Spleen (tissue), 11 donors: ENCODE data around the gene SRGN. TPM values are rescaled to one million over a fixed set of nuclear protein-coding genes. Genes with fewer than 3 reads are reported as not detected.
A peak's percentile ranks its signal among the peaks of the same experiment; 100 is the strongest.
"Not testable (repeated sequence)": the region's sequence is repeated elsewhere in the genome, so short reads cannot be mapped to it uniquely, and the experiment has no call there.

Experiments used
- DNase-seq: peaks from one replicate; pipeline ENCODE4 v3.0.0-alpha.2; 2020
- H3K27ac ChIP-seq, 8 donors: fragments of 200-600 bp; sonication (generic) in 7 of 8; 1 replicate in 4 of 8; 2 replicates in 4 of 8; pipeline versions ENCODE4 v1.5.0 to v1.8.0; 2016 to 2021; ENCODE audit warnings: inconsistent platforms in 4 of 8, mild to moderate bottlenecking in 4 of 8, moderate library complexity in 1 of 8
- H3K27me3 ChIP-seq, 7 donors: fragments of 200-600 bp; sonication (generic) in 6 of 7; replicated peaks in 1 of 7; 1 replicate in 4 of 7; 2 replicates in 3 of 7; pipeline versions ENCODE4 v1.5.0 to v1.8.0; 2016 to 2021; ENCODE audit warnings: inconsistent platforms in 3 of 7, mild to moderate bottlenecking in 1 of 7
- H3K36me3 ChIP-seq, 6 donors: fragments of 200-600 bp; sonication (generic) in 5 of 6; 1 replicate in 4 of 6; 2 replicates in 2 of 6; pipeline versions ENCODE4 v1.5.0 to v1.8.0; 2016 to 2021; ENCODE audit warnings: inconsistent platforms in 2 of 6
- H3K4me1 ChIP-seq, 6 donors: fragments of 200-600 bp; sonication (generic) in 5 of 6; 1 replicate in 3 of 6; 2 replicates in 3 of 6; pipeline versions ENCODE4 v1.5.0 to v1.8.0; 2016 to 2021; ENCODE audit warnings: inconsistent platforms in 3 of 6
- H3K4me3 ChIP-seq, 8 donors: fragments of 200-600 bp; sonication (generic) in 7 of 8; 1 replicate in 4 of 8; 2 replicates in 4 of 8; pipeline versions ENCODE4 v1.5.0 to v1.8.0; 2016 to 2021; ENCODE audit warnings: inconsistent platforms in 4 of 8, mild to moderate bottlenecking in 4 of 8, moderate library complexity in 2 of 8
- H3K9me3 ChIP-seq, 8 donors: fragments of 200-600 bp; sonication (generic) in 7 of 8; 1 replicate in 4 of 8; 2 replicates in 4 of 8; pipeline versions ENCODE4 v1.5.0 to v1.8.0; 2016 to 2021; ENCODE audit warnings: inconsistent platforms in 4 of 8
- POLR2A ChIP-seq, 3 donors: fragments of 450-650 bp; IDR thresholded peaks; one replicate each; pipeline ENCODE4 v1.5.1; 2017; ENCODE audit warnings: antibody characterized with exemption in 3 of 3, mild to moderate bottlenecking in 1 of 3
- POLR2AphosphoS5 ChIP-seq, 3 donors: sonication (generic); formaldehyde crosslinking; IDR thresholded peaks; one replicate each; pipeline ENCODE4 v1.5.1; 2017; ENCODE audit warnings: antibody characterized with exemption in 3 of 3
- WGBS, 5 donors: extraction: QIAGEN DNeasy Blood & Tissue Kit in 3 of 5; methylation state at CpG; one replicate each; pipeline versions ENCODE4 v1.1.5 to v1.1.7; 2013 to 2018; 5-methylcytosine and 5-hydroxymethylcytosine counted together
- intact Hi-C: fragments of 100-400 bp; cut with DNase I; formaldehyde crosslinking; loops from one replicate; pipeline ENCODE4 v1.15.0; 2023; ENCODE audit warnings: low total_unique reads
- polyA plus RNA-seq, 3 donors: library from polyadenylated mRNA; stranded (reverse); fragments of 200-250 nt; gene quantifications; one replicate each; pipeline ENCODE4 v1.2.1, GENCODE V29; 2013
- total RNA-seq, 7 donors: library from RNA; depleted of rRNA in 3 of 7; stranded (reverse); fragments of >200 nt in 3 of 7; fragmentation: NEBNext Ultra II Directional in 4 of 7; extraction: Animal tissue kit (Norgen Biotek cat#: 25700) in 4 of 7; gene quantifications; one replicate each; pipeline versions ENCODE4 v1.1.0 to v1.2.1, GENCODE V29; 2016 to 2021
- TF ChIP-seq, protein P1 (sequence below), 11 experiments: fragments of 200-600 bp in 7 of 11; fragments of 450-650 bp in 4 of 11; sonication (generic) in 4 of 11; IDR thresholded peaks in 8 of 11; conservative IDR thresholded peaks in 3 of 11; 1 replicate in 7 of 11; 2 replicates in 4 of 11; pipeline versions ENCODE4 v1.4.0 to v1.8.0; 2016 to 2021; ENCODE audit warnings: antibody characterized with exemption in 11 of 11, inconsistent platforms in 4 of 11, mild to moderate bottlenecking in 1 of 11
- donor health status: healthy with polysubstance abuse.
- donor health status: DM: no; HTN: no; CAD: no; lungs with moderate emphysema.
- donor health status: DM: no; HTN: no; CAD: no.
- donor health status: Bipolar disorder and iron deficiency.
- donor health status: healthy.
- donor health status: DM: no; HTN: no; CAD: no.
- donor health status: DM: yes; HTN: yes; CAD: no.

Gene SRGN
- total and polyA plus RNA-seq, 10 donors, result 123 to 1,009 (median 505) TPM

DNA sequence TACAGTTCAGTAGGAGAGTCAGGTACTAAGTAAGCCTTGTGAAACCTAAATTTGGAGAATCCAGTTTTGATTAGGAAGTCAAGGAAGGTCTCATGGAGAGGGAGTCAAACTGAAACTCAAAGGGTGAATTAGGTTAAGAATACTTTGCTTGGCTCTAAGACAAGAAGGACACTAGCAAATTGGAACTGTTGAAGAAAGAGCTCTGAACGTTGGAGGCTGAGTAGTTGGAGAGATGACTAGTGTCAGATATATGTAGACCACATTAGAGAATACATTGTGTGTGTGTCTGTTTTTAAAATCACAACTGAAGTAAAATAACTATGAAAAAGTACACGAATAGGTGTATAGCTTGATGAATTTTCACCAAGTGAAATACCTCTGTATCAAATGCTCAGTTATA, 42.3 kb downstream of the SRGN start:
- WGBS, 5 donors, result 51 to 67% (median 56%) methylated on average over 2 of the region's 2 CpGs
- TF ChIP-seq, protein P1, sequence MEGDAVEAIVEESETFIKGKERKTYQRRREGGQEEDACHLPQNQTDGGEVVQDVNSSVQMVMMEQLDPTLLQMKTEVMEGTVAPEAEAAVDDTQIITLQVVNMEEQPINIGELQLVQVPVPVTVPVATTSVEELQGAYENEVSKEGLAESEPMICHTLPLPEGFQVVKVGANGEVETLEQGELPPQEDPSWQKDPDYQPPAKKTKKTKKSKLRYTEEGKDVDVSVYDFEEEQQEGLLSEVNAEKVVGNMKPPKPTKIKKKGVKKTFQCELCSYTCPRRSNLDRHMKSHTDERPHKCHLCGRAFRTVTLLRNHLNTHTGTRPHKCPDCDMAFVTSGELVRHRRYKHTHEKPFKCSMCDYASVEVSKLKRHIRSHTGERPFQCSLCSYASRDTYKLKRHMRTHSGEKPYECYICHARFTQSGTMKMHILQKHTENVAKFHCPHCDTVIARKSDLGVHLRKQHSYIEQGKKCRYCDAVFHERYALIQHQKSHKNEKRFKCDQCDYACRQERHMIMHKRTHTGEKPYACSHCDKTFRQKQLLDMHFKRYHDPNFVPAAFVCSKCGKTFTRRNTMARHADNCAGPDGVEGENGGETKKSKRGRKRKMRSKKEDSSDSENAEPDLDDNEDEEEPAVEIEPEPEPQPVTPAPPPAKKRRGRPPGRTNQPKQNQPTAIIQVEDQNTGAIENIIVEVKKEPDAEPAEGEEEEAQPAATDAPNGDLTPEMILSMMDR (IDR thresholded peaks at IDR 0.05 in 8 of 11, conservative IDR thresholded peaks at IDR 0.05 in 3 of 11), result no peak
- no peak for TF ChIP-seq POLR2A (IDR thresholded peaks at IDR 0.05)
- no peak for TF ChIP-seq POLR2AphosphoS5 (IDR thresholded peaks at IDR 0.05)
- intact Hi-C loops, result no loop called here
- no peak overlapping the region for H3K27ac ChIP-seq
- H3K36me3 ChIP-seq, result peaks cover 0 to 29% (median 17%) of the 10 kb centered on the region in 6 donors
- peaks cover 13 to 73% (median 60%) of the 10 kb centered on the region in 6 donors for H3K4me1 ChIP-seq
- no peaks in the 10 kb centered on the region for H3K9me3 ChIP-seq
- DNase-seq, result no peak
- no peaks in the 10 kb centered on the region for H3K27me3 ChIP-seq
- no peak overlapping the region for H3K4me3 ChIP-seq

DNA sequence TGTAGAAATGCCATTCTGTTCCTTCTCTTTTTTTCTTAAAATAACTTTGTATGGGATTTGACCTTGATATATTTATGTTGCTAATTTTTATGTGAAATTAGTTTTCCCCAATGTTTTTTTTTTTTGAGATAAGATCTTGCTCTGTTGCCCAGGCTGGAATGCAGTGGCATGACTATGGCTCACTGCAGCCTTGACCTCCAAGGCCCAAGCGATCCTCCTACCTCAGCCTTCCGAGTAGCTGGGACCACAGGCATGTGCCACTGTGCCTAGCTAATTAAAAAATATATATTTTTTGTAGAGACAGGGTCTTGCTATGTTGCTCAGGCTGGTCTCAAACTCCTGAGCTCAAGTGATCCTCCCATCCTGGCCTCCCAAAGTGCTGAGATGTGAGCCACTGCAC, 52.1 kb downstream of the SRGN start:
- Histone ChIP-seq H3K27ac (no peak overlapping the region), H3K9me3 (no peaks in the 10 kb centered on the region), H3K4me3 (no peak overlapping the region), H3K4me1 (peaks cover 0 to 55% (median 2%) of the 10 kb centered on the region in 6 donors), H3K27me3 (no peaks in the 10 kb centered on the region), H3K36me3 (peaks cover 0 to 47% (median 13%) of the 10 kb centered on the region in 6 donors)
- WGBS, 5 donors, result 71 to 81% (median 80%) methylated on average over 2 of the region's 2 CpGs
- TF ChIP-seq, protein P1 (IDR thresholded peaks at IDR 0.05 in 8 of 11, conservative IDR thresholded peaks at IDR 0.05 in 3 of 11), result no peak
- TF ChIP-seq POLR2AphosphoS5 (IDR thresholded peaks at IDR 0.05), result no peak
- no peak for TF ChIP-seq POLR2A (IDR thresholded peaks at IDR 0.05)
- no peak for DNase-seq
- intact Hi-C loops, result no loop called here

DNA sequence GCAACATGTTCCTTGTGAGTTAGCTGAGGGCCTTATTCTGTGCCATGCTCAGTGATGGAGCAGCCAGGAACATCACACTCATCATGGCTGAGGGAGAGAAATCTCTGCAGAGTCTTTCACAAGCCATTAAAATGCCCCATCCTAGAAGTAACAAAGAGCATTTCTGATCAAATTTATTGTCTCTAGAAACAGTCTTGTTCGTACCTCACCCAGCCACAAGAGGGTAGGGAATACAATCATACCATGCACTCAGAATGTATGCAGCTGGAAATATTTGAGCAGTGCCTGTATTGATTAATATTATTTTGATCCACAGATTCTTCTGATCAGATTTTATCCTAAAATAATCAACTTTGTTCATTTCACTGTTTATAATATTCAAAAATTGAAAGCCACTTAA, 53.4 kb downstream of the SRGN start:
- DNase-seq, result no peak
- WGBS, 5 donors, result 78 to 92% (median 83%) methylated on average over 1 of the region's 1 CpG
- Histone ChIP-seq H3K27ac (no peak overlapping the region), H3K36me3 (peaks cover 0 to 37% (median 9%) of the 10 kb centered on the region in 6 donors), H3K4me1 (peaks cover 0 to 65% (median 3%) of the 10 kb centered on the region in 6 donors), H3K27me3 (no peaks in the 10 kb centered on the region), H3K9me3 (no peaks in the 10 kb centered on the region), H3K4me3 (no peak overlapping the region)
- intact Hi-C loops, result no loop called here
- TF ChIP-seq, protein P1 (IDR thresholded peaks at IDR 0.05 in 8 of 11, conservative IDR thresholded peaks at IDR 0.05 in 3 of 11), result no peak
- no peak for TF ChIP-seq POLR2A (IDR thresholded peaks at IDR 0.05)
- no peak for TF ChIP-seq POLR2AphosphoS5 (IDR thresholded peaks at IDR 0.05)

DNA sequence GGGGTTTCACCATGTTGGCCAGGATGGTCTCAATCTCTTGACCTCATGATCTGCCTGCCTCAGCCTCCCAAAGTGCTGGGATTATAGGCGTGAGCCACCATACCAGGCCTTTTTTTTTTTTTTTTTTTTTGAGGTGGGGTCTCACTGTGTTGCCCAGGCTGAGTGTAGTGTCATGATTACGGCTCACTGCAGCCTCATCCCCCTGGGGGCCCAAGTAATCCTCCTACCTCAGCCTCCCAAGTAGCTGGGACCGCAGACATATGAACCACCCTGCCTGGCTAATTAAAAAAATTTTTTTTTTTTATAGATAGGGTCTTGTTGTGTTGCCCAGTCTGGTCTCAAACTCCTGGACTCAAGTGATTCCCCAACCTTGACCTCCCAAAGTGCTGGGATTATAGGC, 54.2 kb downstream of the SRGN start:
- H3K27ac ChIP-seq, result peak overlapping the region in 1 of 8 donors; percentile 33
- peaks cover 0 to 71% (median 10%) of the 10 kb centered on the region in 6 donors for H3K4me1 ChIP-seq
- intact Hi-C loops, H3K27me3 ChIP-seq, H3K9me3 ChIP-seq, DNase-seq, H3K4me3 ChIP-seq: not testable (repeated sequence)
- H3K36me3 ChIP-seq, result peaks cover 0 to 30% (median 4%) of the 10 kb centered on the region in 6 donors
- 95 to 100% (median 97%) methylated on average over 3 of the region's 3 CpGs for WGBS, 5 donors

DNA sequence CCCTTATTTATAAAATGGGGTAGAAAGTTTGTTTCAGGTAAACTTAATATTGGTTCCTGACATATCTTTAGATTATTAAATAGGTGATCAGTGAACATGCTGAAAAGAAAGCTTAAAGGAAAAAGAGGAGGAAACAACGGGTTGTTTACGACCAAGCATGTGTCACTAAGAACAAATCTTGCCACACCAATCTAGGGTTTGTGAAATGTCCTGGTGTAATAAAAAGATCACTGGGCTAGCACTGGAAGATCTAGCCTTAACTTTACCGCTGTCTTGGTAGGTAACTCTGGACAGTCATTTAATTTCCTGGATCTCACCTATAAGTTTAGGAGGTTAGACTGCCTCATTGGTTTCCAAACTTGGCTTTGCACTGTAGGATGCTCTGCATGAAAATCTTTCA, 55.1 kb downstream of the SRGN start:
- Histone ChIP-seq H3K27ac (peak overlapping the region in 1 of 8 donors; percentile 33), H3K4me1 (peaks cover 0 to 71% (median 15%) of the 10 kb centered on the region in 6 donors), H3K27me3 (no peaks in the 10 kb centered on the region), H3K36me3 (peaks cover 0 to 21% (median 0%) of the 10 kb centered on the region in 6 donors), H3K4me3 (no peak overlapping the region), H3K9me3 (no peaks in the 10 kb centered on the region)
- 37 to 87% (median 43%) methylated on average over 3 of the region's 3 CpGs for whole genome bisulfite sequencing, 5 donors
- DNase-seq, result no peak
- intact Hi-C loops, result no loop called here
- no peak for TF ChIP-seq POLR2A (IDR thresholded peaks at IDR 0.05)
- TF ChIP-seq, protein P1 (IDR thresholded peaks at IDR 0.05 in 8 of 11, conservative IDR thresholded peaks at IDR 0.05 in 3 of 11), result no peak
